GM12801 (cell line): Measurements from ENCODE around the gene MUC5B.

ENCODE experiments used
- TF ChIP-seq, protein P1 (sequence below): IDR thresholded peaks from one replicate; pipeline ENCODE4 v1.5.1; 2011; ENCODE audit warnings: control low read depth; ENCODE audit not compliant: insufficient read length; ENCODE audit errors: extremely low read depth

MUC5B gene

DNA sequence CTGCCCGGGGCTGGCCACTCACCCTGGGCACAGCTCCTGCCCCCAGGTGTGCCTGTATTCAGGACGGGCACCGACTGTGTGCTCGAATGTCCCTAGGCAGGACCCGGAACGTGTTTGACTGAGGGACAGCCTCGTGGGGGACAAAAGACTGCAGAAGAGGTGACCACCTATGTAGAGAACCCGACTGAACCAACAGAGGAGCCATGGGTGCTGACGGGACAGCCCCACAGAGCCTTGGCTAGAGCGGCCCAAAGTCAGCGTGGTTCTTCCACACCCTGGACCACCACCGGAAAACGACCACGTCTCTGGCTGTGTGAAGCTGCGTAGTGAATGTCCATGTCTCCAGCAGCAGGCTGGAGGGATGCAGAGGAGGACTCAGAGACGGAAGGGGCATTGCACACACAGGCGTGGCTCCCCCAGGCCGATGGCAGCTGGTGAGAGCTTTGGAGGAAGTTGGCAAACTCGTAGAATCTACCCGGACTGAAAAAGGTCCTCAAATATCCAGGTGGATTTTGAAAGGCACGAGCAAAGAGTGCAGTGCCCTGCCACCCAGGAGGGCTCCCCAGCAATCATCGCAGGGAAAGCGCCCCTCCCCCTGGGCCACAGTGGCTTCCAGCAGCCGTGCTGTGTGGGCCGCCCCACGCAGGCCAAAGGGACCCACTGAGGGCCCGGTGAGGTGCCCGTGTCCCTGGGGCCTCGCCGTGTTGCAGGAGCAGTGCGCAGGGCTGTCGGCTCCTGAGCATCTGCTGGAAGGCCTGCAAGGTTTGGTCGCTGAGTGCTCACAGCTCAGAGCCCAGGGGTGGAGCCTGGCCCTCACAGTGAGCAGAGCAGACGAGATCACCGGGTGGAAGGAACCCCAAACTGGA lies 17.5 kb upstream of the MUC5B start:
- TF ChIP-seq, protein P1, sequence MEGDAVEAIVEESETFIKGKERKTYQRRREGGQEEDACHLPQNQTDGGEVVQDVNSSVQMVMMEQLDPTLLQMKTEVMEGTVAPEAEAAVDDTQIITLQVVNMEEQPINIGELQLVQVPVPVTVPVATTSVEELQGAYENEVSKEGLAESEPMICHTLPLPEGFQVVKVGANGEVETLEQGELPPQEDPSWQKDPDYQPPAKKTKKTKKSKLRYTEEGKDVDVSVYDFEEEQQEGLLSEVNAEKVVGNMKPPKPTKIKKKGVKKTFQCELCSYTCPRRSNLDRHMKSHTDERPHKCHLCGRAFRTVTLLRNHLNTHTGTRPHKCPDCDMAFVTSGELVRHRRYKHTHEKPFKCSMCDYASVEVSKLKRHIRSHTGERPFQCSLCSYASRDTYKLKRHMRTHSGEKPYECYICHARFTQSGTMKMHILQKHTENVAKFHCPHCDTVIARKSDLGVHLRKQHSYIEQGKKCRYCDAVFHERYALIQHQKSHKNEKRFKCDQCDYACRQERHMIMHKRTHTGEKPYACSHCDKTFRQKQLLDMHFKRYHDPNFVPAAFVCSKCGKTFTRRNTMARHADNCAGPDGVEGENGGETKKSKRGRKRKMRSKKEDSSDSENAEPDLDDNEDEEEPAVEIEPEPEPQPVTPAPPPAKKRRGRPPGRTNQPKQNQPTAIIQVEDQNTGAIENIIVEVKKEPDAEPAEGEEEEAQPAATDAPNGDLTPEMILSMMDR = no peak

GRCh38 chr11:1205987-1206331 lies 16.9 kb upstream of the MUC5B start:
- TF ChIP-seq, protein P1 = no peak

DNA sequence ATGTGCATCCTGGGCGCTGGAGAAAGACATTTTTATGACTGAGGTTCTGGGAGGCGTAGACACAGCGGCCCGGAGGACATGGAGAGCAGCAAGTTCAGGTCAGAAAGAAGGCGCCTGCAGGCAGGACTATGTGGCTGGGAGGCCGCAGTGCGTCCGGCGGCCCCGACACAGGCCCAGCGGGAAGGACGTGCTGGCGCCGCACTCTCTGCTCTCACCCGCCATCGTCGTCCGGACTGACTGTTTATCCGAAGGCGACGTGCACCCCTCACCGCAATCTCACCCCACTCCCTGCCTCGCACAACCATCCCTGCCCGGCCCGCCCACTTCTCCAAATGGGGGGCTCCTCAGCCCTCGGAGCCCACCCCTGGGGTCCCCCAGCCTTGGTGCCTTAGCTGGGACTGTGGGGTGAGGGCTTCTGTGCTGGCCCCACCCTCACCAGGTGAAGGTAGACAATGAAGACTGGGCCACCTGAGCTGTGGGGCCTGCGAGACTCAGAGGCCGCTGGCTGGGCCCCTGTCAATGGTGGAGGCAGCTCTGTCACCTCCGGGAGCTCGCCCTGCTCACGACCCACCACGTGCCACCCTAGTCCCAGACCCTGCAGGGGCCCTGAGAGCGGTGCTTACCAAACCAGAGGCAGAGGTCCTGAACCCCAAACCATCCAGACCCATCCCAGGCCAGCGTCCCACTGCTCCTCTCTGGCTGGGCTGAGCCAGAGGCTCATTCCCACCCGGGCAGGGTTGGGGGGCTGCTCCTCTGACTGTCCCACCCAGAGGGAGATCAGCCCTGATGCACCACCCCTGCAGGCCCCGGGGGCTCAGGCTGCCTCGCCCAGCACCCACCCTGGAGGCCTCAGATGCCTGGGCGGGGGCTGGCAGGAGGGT lies 16.2 kb upstream of the MUC5B start:
- TF ChIP-seq, protein P1 = no peak

DNA sequence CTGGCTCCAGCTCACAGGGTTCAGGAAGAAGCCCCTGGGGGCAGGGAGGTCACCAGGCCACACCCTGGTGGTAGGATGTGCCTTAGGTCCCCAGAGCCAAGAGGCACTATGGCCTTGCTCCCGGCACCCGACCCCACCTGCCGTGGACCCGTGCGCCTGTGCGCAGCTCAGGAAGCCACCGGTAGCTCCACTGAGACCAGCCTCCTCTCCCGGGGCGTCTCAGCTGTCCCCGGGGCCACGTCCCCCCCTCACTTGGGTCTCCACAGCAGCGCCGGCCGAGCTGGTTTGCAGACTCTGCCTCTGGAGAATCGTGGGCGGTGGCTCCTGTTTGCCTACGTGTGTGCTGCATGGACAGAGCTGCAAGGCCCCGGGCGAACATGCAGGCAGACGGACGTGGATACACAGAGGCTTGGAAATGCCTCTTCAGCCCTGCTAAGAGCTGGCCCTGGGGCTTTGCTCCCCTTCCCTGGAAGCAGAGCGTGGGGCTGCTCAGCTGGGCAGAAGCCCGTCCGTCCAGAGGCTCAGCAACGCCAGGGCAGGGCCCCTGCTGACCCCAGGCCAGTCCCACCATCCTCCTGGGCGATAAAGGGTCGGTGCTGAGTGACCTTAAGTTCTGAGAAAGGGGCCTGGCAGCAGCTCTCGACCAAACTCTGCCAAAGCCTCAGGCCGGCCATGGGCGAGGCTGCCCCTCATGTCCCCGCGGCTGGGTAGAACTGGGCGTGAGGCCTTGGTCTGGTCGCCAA lies 15.3 kb upstream of the MUC5B start:
- TF ChIP-seq, protein P1 = no peak

DNA sequence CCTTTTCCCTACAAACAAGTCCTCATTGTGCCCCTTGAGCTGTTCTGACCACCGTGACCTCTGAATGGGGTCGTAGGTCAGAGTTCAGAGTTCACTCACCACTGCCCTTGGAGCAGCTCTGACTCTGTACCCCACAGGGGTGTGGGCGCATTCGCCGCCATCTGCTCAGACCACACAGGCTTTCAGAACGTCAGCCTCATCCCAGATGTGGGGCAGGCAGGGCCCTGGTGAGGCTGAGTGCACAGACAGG lies 14.8 kb upstream of the MUC5B start:
- TF ChIP-seq, protein P1 = no peak

DNA sequence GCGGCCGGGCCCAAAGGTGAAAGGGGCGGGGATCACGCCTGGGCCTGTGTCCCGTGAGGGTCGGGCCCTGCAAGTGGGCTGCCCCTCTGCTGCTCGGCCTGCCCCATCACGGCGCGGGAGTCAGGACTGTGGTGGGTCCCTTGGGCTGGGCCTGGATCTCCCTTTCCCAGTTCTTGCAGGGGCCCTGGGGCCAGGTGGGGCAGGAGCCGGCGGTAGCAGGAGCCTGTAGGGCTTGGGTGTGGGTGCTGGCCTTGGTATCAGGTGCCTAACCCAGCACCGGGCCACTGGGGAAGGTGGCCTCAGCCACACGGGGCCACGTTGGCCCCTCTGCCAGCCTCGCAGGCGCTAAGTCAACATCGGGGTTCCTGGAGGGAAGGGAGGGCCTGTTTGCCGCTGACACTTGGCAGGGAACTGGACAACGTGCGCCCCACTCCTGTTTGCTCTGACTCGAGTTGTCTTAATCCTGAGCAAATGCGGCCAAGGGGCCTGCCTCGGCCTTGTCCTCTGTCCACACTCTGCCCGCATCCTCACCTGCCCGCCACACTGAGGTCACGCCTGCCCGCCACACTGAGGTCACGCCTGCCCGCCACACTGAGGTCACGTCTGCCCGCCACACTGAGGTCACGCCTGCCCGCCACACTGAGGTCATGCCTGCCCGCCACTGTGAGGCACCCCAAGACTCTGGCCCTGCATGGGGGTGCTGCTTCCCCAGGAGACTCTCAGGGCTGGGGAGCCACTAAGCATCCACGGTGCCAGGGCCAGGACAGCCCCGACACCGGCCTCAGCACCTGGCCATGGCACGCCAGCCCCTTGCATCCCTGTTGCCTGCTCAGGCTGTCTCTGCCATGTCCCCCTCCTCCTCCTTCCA lies 14.2 kb upstream of the MUC5B start:
- TF ChIP-seq, protein P1 = no peak
